Kidney (tissue), 14 donors: ENCODE data around the gene CXXC5. TPM values are rescaled to one million over a fixed set of nuclear protein-coding genes. Genes with fewer than 3 reads are reported as not detected.
A peak's percentile ranks its signal among the peaks of the same experiment; 100 is the strongest.

Experiments used
- DNase-seq, 5 donors: peaks; one replicate each; pipeline ENCODE4 v3.0.0-alpha.2; 2013 to 2020
- FAIRE-seq: peaks from 2 replicates; lab custom pipeline; 2012; peaks lifted over from hg19 to GRCh38; lab: Jason Lieb, UNC
- H3K27ac ChIP-seq, 2 donors: one replicate each; pipeline ENCODE4 v1.7.0; 2013; ENCODE audit warnings: low read depth in 2 of 2, low read length in 2 of 2, inconsistent platforms in 1 of 2
- H3K27me3 ChIP-seq: one replicate; pipeline ENCODE4 v1.7.1; 2013; ENCODE audit warnings: low read length, inconsistent platforms; ENCODE audit not compliant: control insufficient read depth, insufficient read depth
- H3K36me3 ChIP-seq, 3 donors: one replicate each; pipeline versions ENCODE4 v1.7.0 to v1.7.1; 2013; ENCODE audit warnings: low read length in 3 of 3, control low read depth in 1 of 3, inconsistent platforms in 1 of 3; ENCODE audit not compliant: insufficient read depth in 3 of 3, control insufficient read depth in 2 of 3
- H3K4me1 ChIP-seq, 3 donors: one replicate each; pipeline versions ENCODE4 v1.7.0 to v1.7.1; 2013; ENCODE audit warnings: low read length in 3 of 3, inconsistent platforms in 1 of 3, low read depth in 1 of 3; ENCODE audit not compliant: control insufficient read depth in 2 of 3, insufficient read depth in 2 of 3
- H3K4me3 ChIP-seq, 3 donors: one replicate each; pipeline versions ENCODE4 v1.7.0 to v1.8.1; 2013; ENCODE audit warnings: low read length in 3 of 3, control low read depth in 1 of 3, inconsistent platforms in 1 of 3
- H3K9ac ChIP-seq, 3 donors: one replicate each; pipeline versions ENCODE4 v1.7.0 to v1.7.1; 2013; ENCODE audit warnings: low read length in 3 of 3, control low read depth in 1 of 3, inconsistent platforms in 1 of 3
- H3K9me3 ChIP-seq, 3 donors: one replicate each; pipeline versions ENCODE4 v1.7.0 to v1.7.1; 2013; ENCODE audit warnings: low read length in 3 of 3, control low read depth in 1 of 3, inconsistent platforms in 1 of 3; ENCODE audit not compliant: control insufficient read depth in 2 of 3, insufficient read depth in 1 of 3
- CTCF ChIP-seq: IDR thresholded peaks from 3 replicates; pipeline ENCODE4 v1.5.1; 2012; ENCODE audit warnings: mild to moderate bottlenecking, moderate library complexity, borderline replicate concordance; ENCODE audit not compliant: insufficient read depth; ENCODE audit errors: extremely low read depth
- intact Hi-C: fragments of 100-400 bp; cut with DNase I; formaldehyde crosslinking; loops from one replicate; pipeline ENCODE4 v1.11.1; 2022
- polyA plus RNA-seq: library from polyadenylated mRNA; stranded (reverse); fragments of 350-450 nt; fragmentation: Illumina TruSeq; extraction: RNeasy Lipid Tissue Mini Kit (QIAGEN cat#74804); gene quantifications from one replicate; pipeline ENCODE4 v1.2.3, GENCODE V29; 2014; ENCODE audit warnings: low read depth, low replicate concordance; ENCODE audit not compliant: insufficient read depth
- total RNA-seq: library from RNA; stranded (reverse); fragmentation: NEBNext Ultra II Directional; extraction: Animal tissue kit (Norgen Biotek cat#: 25700); gene quantifications from one replicate; pipeline ENCODE4 v1.2.1, GENCODE V29; 2021
- donor health status: control.
- donor health status: control.
- donor health status: control.
- donor health status: control.
- donor health status: control.
- donor health status: DM: yes; HTN: yes; CAD: no.
- donor health status: Normal renal cell carcinoma (clear cell type).

The CXXC5 gene
- total and polyA plus RNA-seq, 2 donors from 2014 or later = 116 to 122 TPM

GRCh38 chr5:139638090-139638735 lies 9.9 kb upstream of the CXXC5 start:
- Histone ChIP-seq H3K4me3 (peak overlapping the region in 2 of 3 donors; percentile 41 to 53), H3K27ac (peak overlapping the region; percentile 94 to 95), H3K27me3 (no peaks in the 10 kb centered on the region), H3K9me3 (no peaks in the 10 kb centered on the region), H3K36me3 (no peaks in the 10 kb centered on the region), H3K4me1 (peaks cover 19 to 69% (median 55%) of the 10 kb centered on the region in 3 donors), H3K9ac (peak overlapping the region in 1 of 3 donors; percentile 72)
- DNase-seq (peak; percentile 70 to 96 (median 85)), FAIRE-seq (no peak)
- intact Hi-C loops = no loop called here
- no peak for TF ChIP-seq CTCF

GRCh38 chr5:139638736-139639618 lies 9.2 kb upstream of the CXXC5 start:
- FAIRE-seq = no peak
- H3K9ac ChIP-seq = peak overlapping the region in 1 of 3 donors; percentile 72
- H3K27me3 ChIP-seq = no peaks in the 10 kb centered on the region
- peak in 3 of 5 donors; percentile 51 to 69 (median 63) for DNase-seq
- H3K36me3 ChIP-seq = no peaks in the 10 kb centered on the region
- H3K4me3 ChIP-seq = peak overlapping the region in 1 of 3 donors; percentile 41
- peaks cover 20 to 72% (median 63%) of the 10 kb centered on the region in 3 donors for H3K4me1 ChIP-seq
- no peak for TF ChIP-seq CTCF
- peak overlapping the region; percentile 94 to 95 for H3K27ac ChIP-seq
- H3K9me3 ChIP-seq = no peaks in the 10 kb centered on the region
- intact Hi-C loops = no loop called here

- DNase-seq (peak in 2 of 5 donors; percentile 62 to 87), FAIRE-seq (no peak)
- H3K27ac ChIP-seq = peak overlapping the region; percentile 94 to 95
- intact Hi-C loops = no loop called here
- TF ChIP-seq CTCF = no peak
- H3K4me1 ChIP-seq = peaks cover 20 to 78% (median 71%) of the 10 kb centered on the region in 3 donors
- no peaks in the 10 kb centered on the region for H3K36me3 ChIP-seq
- H3K4me3 ChIP-seq = no peak overlapping the region
- H3K9ac ChIP-seq = peak overlapping the region in 1 of 3 donors; percentile 72
- no peaks in the 10 kb centered on the region for H3K9me3 ChIP-seq
- no peaks in the 10 kb centered on the region for H3K27me3 ChIP-seq
These were observed 8.3 kb upstream of the CXXC5 start for GRCh38 chr5:139639619-139640380.
